ENCODE results near the gene PRKCZ. TPM values are rescaled to one million over a fixed set of nuclear protein-coding genes. Genes with fewer than 3 reads are reported as not detected.
A peak's percentile ranks its signal among the peaks of the same experiment; 100 is the strongest.

Gene PRKCZ
- total RNA-seq, 1 donor from 2014 or later: 33.4 TPM

DNA sequence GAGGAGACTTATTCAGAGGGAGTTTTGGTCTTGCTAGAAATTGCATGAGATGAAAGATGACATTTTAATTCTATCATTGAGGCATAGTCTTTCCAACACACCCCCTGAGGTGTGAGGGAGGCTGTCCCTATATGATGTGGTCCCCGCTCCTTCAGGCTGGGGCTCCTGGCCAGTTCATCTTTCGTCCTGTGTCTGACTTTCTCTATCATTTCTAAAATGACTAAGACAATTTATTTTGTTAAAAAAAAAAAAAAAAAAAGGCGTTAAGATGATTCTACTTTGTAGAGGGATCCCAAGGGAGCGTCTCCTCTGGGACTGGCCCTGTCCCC, 50.5 kb downstream of the PRKCZ start:
- H3K36me3 Mint-ChIP-seq: peaks cover 7% of the 10 kb centered on the region
- Histone ChIP-seq H3K9ac (no peak overlapping the region), H3F3A (ENCODE audit: low read depth) (peaks cover 4% of the 10 kb centered on the region), H3K4me1 (no peaks in the 10 kb centered on the region), H3K27ac (no peak overlapping the region), H3K79me2 (ENCODE audit: low read depth) (no peaks in the 10 kb centered on the region), H3K27me3 (no peaks in the 10 kb centered on the region), H3K9me3 (ENCODE audit: low read depth) (no peaks in the 10 kb centered on the region), H2AFZ (replicated peaks) (no peak overlapping the region), H4K20me1 (ENCODE audit: low read depth) (peaks cover 27% of the 10 kb centered on the region), H3K4me2 (no peak overlapping the region), H3K4me3 (no peak overlapping the region), H3K36me3 (no peaks in the 10 kb centered on the region)
- H3K4me1 Mint-ChIP-seq: peaks cover 11% of the 10 kb centered on the region
- DNase-seq (ENCODE audit: low spot score): no peak
- peaks cover 6% of the 10 kb centered on the region for H3K9me3 Mint-ChIP-seq
- no peak for TF ChIP-seq EZH2 (IDR thresholded peaks at IDR 0.05)
- TF ChIP-seq, protein P1, sequence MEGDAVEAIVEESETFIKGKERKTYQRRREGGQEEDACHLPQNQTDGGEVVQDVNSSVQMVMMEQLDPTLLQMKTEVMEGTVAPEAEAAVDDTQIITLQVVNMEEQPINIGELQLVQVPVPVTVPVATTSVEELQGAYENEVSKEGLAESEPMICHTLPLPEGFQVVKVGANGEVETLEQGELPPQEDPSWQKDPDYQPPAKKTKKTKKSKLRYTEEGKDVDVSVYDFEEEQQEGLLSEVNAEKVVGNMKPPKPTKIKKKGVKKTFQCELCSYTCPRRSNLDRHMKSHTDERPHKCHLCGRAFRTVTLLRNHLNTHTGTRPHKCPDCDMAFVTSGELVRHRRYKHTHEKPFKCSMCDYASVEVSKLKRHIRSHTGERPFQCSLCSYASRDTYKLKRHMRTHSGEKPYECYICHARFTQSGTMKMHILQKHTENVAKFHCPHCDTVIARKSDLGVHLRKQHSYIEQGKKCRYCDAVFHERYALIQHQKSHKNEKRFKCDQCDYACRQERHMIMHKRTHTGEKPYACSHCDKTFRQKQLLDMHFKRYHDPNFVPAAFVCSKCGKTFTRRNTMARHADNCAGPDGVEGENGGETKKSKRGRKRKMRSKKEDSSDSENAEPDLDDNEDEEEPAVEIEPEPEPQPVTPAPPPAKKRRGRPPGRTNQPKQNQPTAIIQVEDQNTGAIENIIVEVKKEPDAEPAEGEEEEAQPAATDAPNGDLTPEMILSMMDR (IDR thresholded peaks at IDR 0.05): no peak
- TF ChIP-seq EZH2phosphoT487 (IDR thresholded peaks at IDR 0.05): no peak
- H3K4me3 Mint-ChIP-seq: no peak overlapping the region
- H3K27ac Mint-ChIP-seq: no peak overlapping the region
- H3K27me3 Mint-ChIP-seq (ENCODE audit: insufficient read depth, low read depth): peaks cover 13% of the 10 kb centered on the region

DNA sequence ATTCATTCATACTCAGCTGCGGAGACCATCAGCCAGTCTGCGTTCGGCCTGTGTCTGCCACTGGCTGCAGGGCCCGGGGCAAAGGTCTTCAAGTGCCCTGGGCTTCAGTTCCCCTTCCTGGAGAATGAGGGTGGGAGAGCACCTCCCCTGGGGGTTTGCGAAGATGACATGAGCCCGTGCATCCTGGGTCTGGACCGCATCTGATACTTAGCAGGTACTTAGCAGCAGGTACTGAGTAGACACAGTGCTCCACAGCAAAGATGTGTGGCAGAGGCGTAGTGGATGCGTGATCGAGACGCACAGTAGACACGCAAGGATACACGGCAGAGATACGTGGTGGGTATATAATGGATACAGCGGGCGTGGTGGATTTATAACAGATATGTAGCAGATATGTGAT, 51.3 kb downstream of the PRKCZ start:
- H3F3A ChIP-seq (ENCODE audit: low read depth): peaks cover 4% of the 10 kb centered on the region
- H3K27ac Mint-ChIP-seq: peak overlapping the region; percentile 0
- H3K4me2 ChIP-seq: no peak overlapping the region
- no peaks in the 10 kb centered on the region for H3K9me3 ChIP-seq (ENCODE audit: low read depth)
- peaks cover 7% of the 10 kb centered on the region for H3K36me3 Mint-ChIP-seq
- peaks cover 13% of the 10 kb centered on the region for H3K27me3 Mint-ChIP-seq (ENCODE audit: insufficient read depth, low read depth)
- H4K20me1 ChIP-seq (ENCODE audit: low read depth): peaks cover 20% of the 10 kb centered on the region
- H3K9ac ChIP-seq: no peak overlapping the region
- no peaks in the 10 kb centered on the region for H3K36me3 ChIP-seq
- H3K4me1 ChIP-seq: no peaks in the 10 kb centered on the region
- H3K27ac ChIP-seq: no peak overlapping the region
- H3K4me3 ChIP-seq: no peak overlapping the region
- H3K4me3 Mint-ChIP-seq: no peak overlapping the region
- no peaks in the 10 kb centered on the region for H3K27me3 ChIP-seq
- H3K79me2 ChIP-seq (ENCODE audit: low read depth): no peaks in the 10 kb centered on the region
- H3K9me3 Mint-ChIP-seq: peaks cover 6% of the 10 kb centered on the region
- peaks cover 11% of the 10 kb centered on the region for H3K4me1 Mint-ChIP-seq
- H2AFZ ChIP-seq (replicated peaks): no peak overlapping the region
- no peak for TF ChIP-seq EZH2phosphoT487 (IDR thresholded peaks at IDR 0.05)
- TF ChIP-seq, protein P1 (IDR thresholded peaks at IDR 0.05): no peak
- TF ChIP-seq EZH2 (IDR thresholded peaks at IDR 0.05): no peak
- no peak for DNase-seq (ENCODE audit: low spot score)

DNA sequence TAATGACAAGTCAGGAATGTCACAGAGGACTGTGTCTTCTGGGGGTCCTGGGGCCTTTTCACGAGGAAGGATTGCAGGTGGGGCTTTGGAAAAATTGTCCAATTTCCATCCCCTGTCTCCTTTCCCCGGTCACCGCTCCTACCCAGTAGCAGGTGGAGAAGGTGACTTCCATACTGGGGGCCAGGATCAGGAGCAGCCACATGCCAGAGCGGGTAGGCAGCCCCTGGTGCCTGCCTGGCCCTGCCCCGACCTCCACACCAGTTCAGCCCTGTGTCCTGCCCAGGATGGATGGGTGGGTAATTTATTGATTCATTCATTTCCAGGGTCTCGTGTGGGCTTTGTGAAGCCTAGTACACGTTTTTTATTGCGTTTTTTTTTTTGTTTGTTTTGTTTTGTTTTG, 51.7 kb downstream of the PRKCZ start:
- no peak for DNase-seq (ENCODE audit: low spot score)
- Histone ChIP-seq H3K4me2 (no peak overlapping the region), H3K4me3 (no peak overlapping the region), H3K9me3 (ENCODE audit: low read depth) (no peaks in the 10 kb centered on the region), H3K9ac (no peak overlapping the region), H3K4me1 (no peaks in the 10 kb centered on the region), H3K27me3 (no peaks in the 10 kb centered on the region), H3K36me3 (no peaks in the 10 kb centered on the region), H3K27ac (no peak overlapping the region), H3K79me2 (ENCODE audit: low read depth) (no peaks in the 10 kb centered on the region), H3F3A (ENCODE audit: low read depth) (peaks cover 4% of the 10 kb centered on the region), H2AFZ (replicated peaks) (no peak overlapping the region), H4K20me1 (ENCODE audit: low read depth) (peaks cover 20% of the 10 kb centered on the region)
- Mint-ChIP-seq H3K36me3 (peaks cover 7% of the 10 kb centered on the region), H3K9me3 (peaks cover 6% of the 10 kb centered on the region), H3K4me3 (no peak overlapping the region), H3K4me1 (peaks cover 11% of the 10 kb centered on the region), H3K27ac (no peak overlapping the region), H3K27me3 (ENCODE audit: insufficient read depth, low read depth) (peaks cover 13% of the 10 kb centered on the region)
- TF ChIP-seq, protein P1 (IDR thresholded peaks at IDR 0.05): no peak
- TF ChIP-seq EZH2 (IDR thresholded peaks at IDR 0.05): no peak
- TF ChIP-seq EZH2phosphoT487 (IDR thresholded peaks at IDR 0.05): no peak

All from neural progenitor cell (in vitro differentiated cells).